ENCODE data around the gene IGFBP2. TPM values are rescaled to one million over a fixed set of nuclear protein-coding genes. Genes with fewer than 3 reads are reported as not detected.

Gene IGFBP2
- total RNA-seq, 2 donors from 2014 or later, result 106 to 177 TPM

- Histone ChIP-seq H3K4me3 (no peak overlapping the region), H3K27me3 (peaks cover 33% of the 10 kb centered on the region), H3K36me3 (no peaks in the 10 kb centered on the region), H3K4me1 (no peaks in the 10 kb centered on the region), H3K9me3 (no peaks in the 10 kb centered on the region), H3K27ac (no peak overlapping the region), H3K9ac (ENCODE audit: low read depth in 2 of 2, low read length in 2 of 2) (no peak overlapping the region)
- DNase-seq, result no peak
- no peak for TF ChIP-seq CTCF (IDR thresholded peaks at IDR 0.05)
- intact Hi-C loops (cut with DNase I), result loop anchor here (10.0 kb wide), 2 partner anchors 358 to 468 kb away; no protein-coding TSS in a partner anchor
Observed at GRCh38 chr2:216696321-216696720, 63.1 kb downstream of the IGFBP2 start.

DNA sequence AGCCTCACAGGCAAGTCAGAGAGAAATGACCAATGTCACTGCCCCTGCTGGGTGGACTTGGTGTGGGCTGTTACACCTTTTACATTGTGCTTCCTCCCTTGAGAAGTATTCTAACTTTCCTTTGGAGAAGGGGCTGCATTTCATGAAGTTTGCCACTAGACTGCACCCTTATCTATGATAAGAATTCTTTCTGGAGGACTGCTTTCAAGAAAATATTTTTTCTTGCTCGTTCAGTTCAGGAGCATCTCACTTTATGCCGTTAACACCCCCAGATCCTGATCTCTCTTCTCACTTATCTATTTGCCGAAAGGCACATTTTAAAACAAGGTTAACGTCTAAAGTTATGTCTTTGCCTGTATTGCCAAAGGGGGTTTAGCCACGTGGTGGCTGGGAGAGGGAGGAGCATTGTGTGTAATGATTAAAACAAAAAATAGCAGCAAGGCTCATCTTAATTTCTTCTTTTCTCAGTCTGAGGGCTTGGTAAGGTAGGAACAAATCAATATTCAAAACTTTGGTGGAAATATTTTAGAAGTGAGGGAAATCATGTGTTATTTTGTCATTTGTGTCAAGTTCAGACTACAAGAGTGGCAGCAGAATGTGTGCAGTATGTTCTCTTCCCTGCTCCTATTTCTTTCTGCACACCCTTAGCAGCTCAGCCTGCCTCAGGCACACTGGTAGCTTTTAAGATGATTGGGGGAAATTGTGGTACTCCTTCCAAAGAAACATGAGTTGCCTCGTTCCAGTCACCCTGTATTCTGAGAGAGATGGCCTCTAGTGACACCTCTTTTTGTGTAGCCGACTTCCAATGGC lies 63.7 kb downstream of the IGFBP2 start:
- Histone ChIP-seq H3K36me3 (no peaks in the 10 kb centered on the region), H3K4me3 (no peak overlapping the region), H3K9me3 (no peaks in the 10 kb centered on the region), H3K9ac (ENCODE audit: low read depth in 2 of 2, low read length in 2 of 2) (no peak overlapping the region), H3K4me1 (no peaks in the 10 kb centered on the region), H3K27me3 (peaks cover 30% of the 10 kb centered on the region), H3K27ac (no peak overlapping the region)
- intact Hi-C loops (cut with DNase I), result loop anchor here (10.0 kb wide), 2 partner anchors 358 to 468 kb away; no protein-coding TSS in a partner anchor
- DNase-seq, result no peak
- no peak for TF ChIP-seq CTCF (IDR thresholded peaks at IDR 0.05)

- Histone ChIP-seq H3K36me3 (no peaks in the 10 kb centered on the region), H3K4me1 (no peaks in the 10 kb centered on the region), H3K27ac (no peak overlapping the region), H3K27me3 (peaks cover 21% of the 10 kb centered on the region), H3K4me3 (no peak overlapping the region), H3K9ac (ENCODE audit: low read depth in 2 of 2, low read length in 2 of 2) (no peak overlapping the region), H3K9me3 (no peaks in the 10 kb centered on the region)
- no peak for TF ChIP-seq CTCF (IDR thresholded peaks at IDR 0.05)
- no peak for DNase-seq
- intact Hi-C loops (cut with DNase I), result loop anchor here (10.0 kb wide), 2 partner anchors 357 to 467 kb away; no protein-coding TSS in a partner anchor
Observed at GRCh38 chr2:216698293-216698692, 65.1 kb downstream of the IGFBP2 start.

- Histone ChIP-seq H3K27me3 (peaks cover 17% of the 10 kb centered on the region), H3K4me1 (no peaks in the 10 kb centered on the region), H3K9me3 (no peaks in the 10 kb centered on the region), H3K9ac (ENCODE audit: low read depth in 2 of 2, low read length in 2 of 2) (no peak overlapping the region), H3K4me3 (no peak overlapping the region), H3K27ac (no peak overlapping the region), H3K36me3 (no peaks in the 10 kb centered on the region)
- peak; percentile 23 for TF ChIP-seq CTCF (IDR thresholded peaks at IDR 0.05)
- no peak for DNase-seq
- intact Hi-C loops (cut with DNase I), result loop anchor here (10.0 kb wide), 2 partner anchors 356 to 466 kb away; no protein-coding TSS in a partner anchor
Observed at GRCh38 chr2:216698895-216699294, 65.7 kb downstream of the IGFBP2 start.

DNA sequence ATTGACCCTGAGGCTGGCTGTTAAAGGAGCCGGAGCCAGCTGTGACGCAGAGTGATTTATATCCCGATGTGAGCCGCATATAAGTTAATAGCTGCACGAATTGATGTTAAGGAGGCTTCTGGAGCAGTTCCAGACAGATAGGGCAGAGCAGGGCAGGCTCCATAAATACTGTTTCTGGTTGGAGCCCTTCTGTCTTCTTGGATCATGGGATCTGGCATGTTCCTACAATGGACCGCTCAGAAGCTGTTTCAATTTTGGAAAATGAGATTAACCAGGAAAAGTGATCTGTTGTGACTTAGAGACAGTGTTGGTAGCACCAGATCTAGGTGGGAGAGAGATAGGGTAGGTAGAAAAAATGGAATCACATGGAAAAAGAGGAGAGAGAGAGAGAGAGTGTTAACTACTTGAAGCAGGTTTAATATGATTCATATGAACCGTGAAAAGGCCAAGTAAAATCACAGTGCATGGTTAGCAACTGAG lies 66.9 kb downstream of the IGFBP2 start:
- TF ChIP-seq CTCF (IDR thresholded peaks at IDR 0.05), result no peak
- no peak overlapping the region for H3K4me3 ChIP-seq
- H3K9me3 ChIP-seq, result no peaks in the 10 kb centered on the region
- no peak for DNase-seq
- H3K9ac ChIP-seq (ENCODE audit: low read depth in 2 of 2, low read length in 2 of 2), result no peak overlapping the region
- no peaks in the 10 kb centered on the region for H3K36me3 ChIP-seq
- H3K4me1 ChIP-seq, result no peaks in the 10 kb centered on the region
- intact Hi-C loops (cut with DNase I), result no loop called here
- peak overlapping the region; percentile 27 for H3K27ac ChIP-seq
- peaks cover 4% of the 10 kb centered on the region for H3K27me3 ChIP-seq
